Measurements from ENCODE around the gene TMEM120B.
A peak's percentile ranks its signal among the peaks of the same experiment; 100 is the strongest.

The TMEM120B gene

GRCh38 chr12:121792607-121793439, 80.3 kb downstream of the TMEM120B start:
- DNase-seq (peak; percentile 78), ATAC-seq (replicated peaks) (peak; percentile 19 to 25)
- Mint-ChIP-seq H3K4me1 (peaks cover 53 to 80% of the 10 kb centered on the region in 2 donors), H3K4me3 (peak overlapping the region; percentile 90 to 96), H3K27me3 (no peaks in the 10 kb centered on the region), H3K9me3 (no peaks in the 10 kb centered on the region), H3K36me3 (peaks cover 36 to 57% of the 10 kb centered on the region in 2 donors), H3K27ac (peak overlapping the region; percentile 99)

- Mint-ChIP-seq H3K4me3 (peak within 1 kb of the TSS; percentile 90 to 96), H3K27ac (peak within 1 kb of the TSS; percentile 99), H3K36me3 (peaks cover 32 to 55% of the 10 kb centered on the region in 2 donors), H3K4me1 (peaks cover 52 to 80% of the 10 kb centered on the region in 2 donors), H3K27me3 (no peaks in the 10 kb centered on the region), H3K9me3 (no peaks in the 10 kb centered on the region)
- DNase-seq (no peak), ATAC-seq (replicated peaks) (peak; percentile 21 to 38)
Observed at GRCh38 chr12:121793440-121793837, 80.9 kb downstream of the TMEM120B start, which contains the start of gene RHOF. Gene RHOF, minus strand, starts transcription at chr12:121793688. Its CDS starts 55 bp downstream, at chr12:121793633.

- no peaks in the 10 kb centered on the region for H3K9me3 Mint-ChIP-seq
- peaks cover 51 to 80% of the 10 kb centered on the region in 2 donors for H3K4me1 Mint-ChIP-seq
- no peaks in the 10 kb centered on the region for H3K27me3 Mint-ChIP-seq
- DNase-seq (peak; percentile 97), ATAC-seq (replicated peaks) (peak; percentile 65 to 68)
- H3K4me3 Mint-ChIP-seq = peak overlapping the region; percentile 90 to 96
- peaks cover 33 to 57% of the 10 kb centered on the region in 2 donors for H3K36me3 Mint-ChIP-seq
- peak overlapping the region; percentile 98 for H3K27ac Mint-ChIP-seq
Observed at GRCh38 chr12:121793838-121794533, 81.4 kb downstream of the TMEM120B start.

GRCh38 chr12:121794534-121795033, 82.0 kb downstream of the TMEM120B start:
- H3K27ac Mint-ChIP-seq = peak overlapping the region; percentile 98
- no peaks in the 10 kb centered on the region for H3K27me3 Mint-ChIP-seq
- no peaks in the 10 kb centered on the region for H3K9me3 Mint-ChIP-seq
- peaks cover 32 to 57% of the 10 kb centered on the region in 2 donors for H3K36me3 Mint-ChIP-seq
- H3K4me3 Mint-ChIP-seq = peak overlapping the region; percentile 90 to 96
- ATAC-seq (replicated peaks) = peak; percentile 15 to 17
- H3K4me1 Mint-ChIP-seq = peaks cover 50 to 79% of the 10 kb centered on the region in 2 donors
- no peak for DNase-seq

GRCh38 chr12:121795034-121795968, 82.7 kb downstream of the TMEM120B start:
- DNase-seq (peak; percentile 72), ATAC-seq (replicated peaks) (peak; percentile 15 to 19)
- peaks cover 44 to 72% of the 10 kb centered on the region in 2 donors for H3K4me1 Mint-ChIP-seq
- H3K36me3 Mint-ChIP-seq = peaks cover 29 to 50% of the 10 kb centered on the region in 2 donors
- H3K27me3 Mint-ChIP-seq = no peaks in the 10 kb centered on the region
- peak overlapping the region; percentile 98 for H3K27ac Mint-ChIP-seq
- no peaks in the 10 kb centered on the region for H3K9me3 Mint-ChIP-seq
- H3K4me3 Mint-ChIP-seq = peak overlapping the region; percentile 90 to 96

GRCh38 chr12:121796855-121797751, 84.6 kb downstream of the TMEM120B start:
- peaks cover 28 to 45% of the 10 kb centered on the region in 2 donors for H3K36me3 Mint-ChIP-seq
- DNase-seq (no peak), ATAC-seq (replicated peaks) (no peak)
- H3K4me3 Mint-ChIP-seq = peak overlapping the region in 1 of 2 donors; percentile 10
- H3K27me3 Mint-ChIP-seq = no peaks in the 10 kb centered on the region
- H3K27ac Mint-ChIP-seq = peak overlapping the region; percentile 7
- peaks cover 41 to 65% of the 10 kb centered on the region in 2 donors for H3K4me1 Mint-ChIP-seq
- H3K9me3 Mint-ChIP-seq = no peaks in the 10 kb centered on the region

GRCh38 chr12:121797937-121798786, 85.6 kb downstream of the TMEM120B start:
- H3K9me3 Mint-ChIP-seq = no peaks in the 10 kb centered on the region
- no peaks in the 10 kb centered on the region for H3K27me3 Mint-ChIP-seq
- no peak for ATAC-seq (replicated peaks)
- H3K36me3 Mint-ChIP-seq = peaks cover 22 to 44% of the 10 kb centered on the region in 2 donors
- DNase-seq = no peak
- peaks cover 41 to 61% of the 10 kb centered on the region in 2 donors for H3K4me1 Mint-ChIP-seq
- peak overlapping the region; percentile 75 to 89 for H3K4me3 Mint-ChIP-seq
- H3K27ac Mint-ChIP-seq = peak overlapping the region; percentile 73

- ATAC-seq (replicated peaks) (no peak), DNase-seq (no peak)
- H3K27me3 Mint-ChIP-seq = no peaks in the 10 kb centered on the region
- peak overlapping the region; percentile 89 to 92 for H3K4me3 Mint-ChIP-seq
- peaks cover 22 to 45% of the 10 kb centered on the region in 2 donors for H3K36me3 Mint-ChIP-seq
- no peaks in the 10 kb centered on the region for H3K9me3 Mint-ChIP-seq
- peaks cover 41 to 61% of the 10 kb centered on the region in 2 donors for H3K4me1 Mint-ChIP-seq
- H3K27ac Mint-ChIP-seq = peak overlapping the region; percentile 97
Observed at GRCh38 chr12:121798787-121799155, 86.2 kb downstream of the TMEM120B start.

- ATAC-seq (replicated peaks) (peak in 1 of 2 donors; percentile 3), DNase-seq (no peak)
- peak overlapping the region; percentile 89 to 92 for H3K4me3 Mint-ChIP-seq
- H3K27me3 Mint-ChIP-seq = no peaks in the 10 kb centered on the region
- no peaks in the 10 kb centered on the region for H3K9me3 Mint-ChIP-seq
- peaks cover 40 to 57% of the 10 kb centered on the region in 2 donors for H3K4me1 Mint-ChIP-seq
- H3K36me3 Mint-ChIP-seq = peaks cover 22 to 45% of the 10 kb centered on the region in 2 donors
- peak overlapping the region; percentile 97 for H3K27ac Mint-ChIP-seq
Observed at GRCh38 chr12:121799156-121799841, 86.7 kb downstream of the TMEM120B start.

GRCh38 chr12:121799842-121800693, 87.5 kb downstream of the TMEM120B start:
- Mint-ChIP-seq H3K36me3 (peaks cover 22 to 43% of the 10 kb centered on the region in 2 donors), H3K9me3 (no peaks in the 10 kb centered on the region), H3K4me3 (peak overlapping the region; percentile 89 to 92), H3K27me3 (no peaks in the 10 kb centered on the region), H3K4me1 (peaks cover 33 to 56% of the 10 kb centered on the region in 2 donors), H3K27ac (peak overlapping the region; percentile 97)
- DNase-seq = peak; percentile 73
- ATAC-seq (replicated peaks) = peak; percentile 39 to 49
